K562 (cell line): Measurements from ENCODE around the gene B4GALNT2. TPM values are rescaled to one million over a fixed set of nuclear protein-coding genes. Genes with fewer than 3 reads are reported as not detected.

ENCODE experiments used
- ATAC-seq: fragments of 200-7000 bp; cut with Tn5 transposase; 3 replicates; pipeline ENCODE4 v1.9.1; 2020; ENCODE audit warnings: moderate library complexity
- BruUV-seq: library from RNA; stranded (reverse); fragments of 400-500 nt; replicated peaks from 2 replicates; lab custom pipeline; 2021; lab: Mats Ljungman, UMichigan
- CTCF ChIA-PET: fragments of 300-600 bp; formaldehyde crosslinking; extraction: SDS; loops from one replicate; lab custom pipeline; 2021; ENCODE audit warnings: low intra/inter-chr PET ratio; lab: Yijun Ruan, JAX
- POLR2A ChIA-PET: fragments of 300-600, 350-650 bp; sonication (Branson Sonifier 250); formaldehyde crosslinking; extraction: SDS; loops from one replicate; lab custom pipeline; 2021; ENCODE audit warnings: antibody characterized with exemption, inconsistent platforms; lab: Yijun Ruan, JAX
- DNase-seq, 4 experiments: peaks; one replicate each; pipeline versions ENCODE4 v3.0.0 to v3.0.0-alpha.2; 2011 to 2018; ENCODE audit warnings: low spot score in 3 of 4, mixed read lengths in 3 of 4; ENCODE audit errors: extremely low read depth in 1 of 4
- FAIRE-seq: peaks from 2 replicates; lab custom pipeline; 2011; peaks lifted over from hg19 to GRCh38; lab: Jason Lieb, UNC
- H2AFZ ChIP-seq: 2 replicates; pipeline ENCODE4 v1.6.0; 2011; ENCODE audit warnings: low read depth, low read length, control low read depth, inconsistent platforms
- H3K27ac ChIP-seq: fragments of 200-600 bp; 3 replicates; pipeline ENCODE4 v1.8.0; 2011; ENCODE audit warnings: low read depth, mild to moderate bottlenecking, control low read depth, inconsistent platforms, low read length, moderate library complexity, mixed read lengths; ENCODE audit errors: extremely low read depth
- H3K27me3 ChIP-seq, 2 experiments: fragments of 300-600 bp in 1 of 2; 2 replicates in 1 of 2; 3 replicates in 1 of 2; pipeline versions ENCODE4 v1.6.0 to v1.8.0; 2011; ENCODE audit warnings: inconsistent platforms in 2 of 2, low read length in 2 of 2, mild to moderate bottlenecking in 1 of 2, mixed read lengths in 1 of 2, moderate library complexity in 1 of 2; ENCODE audit not compliant: control insufficient read depth in 2 of 2, insufficient read depth in 2 of 2
- H3K36me3 ChIP-seq: fragments of 300-600 bp; 3 replicates; pipeline ENCODE4 v1.8.0; 2011; ENCODE audit warnings: mild to moderate bottlenecking, low read length, inconsistent platforms; ENCODE audit not compliant: control insufficient read depth, insufficient read depth
- H3K4me1 ChIP-seq, 2 experiments: fragments of 200-600 bp in 1 of 2; replicated peaks in 1 of 2; 2 replicates in 1 of 2; 3 replicates in 1 of 2; pipeline versions ENCODE4 v1.5.1 to v1.8.0; 2011; ENCODE audit warnings: inconsistent platforms in 2 of 2, low read length in 2 of 2, mild to moderate bottlenecking in 1 of 2, mixed read lengths in 1 of 2, moderate library complexity in 1 of 2; ENCODE audit not compliant: control insufficient read depth in 2 of 2, insufficient read depth in 2 of 2
- H3K4me2 ChIP-seq: 2 replicates; pipeline ENCODE4 v1.6.1; 2011; ENCODE audit warnings: low read length, control low read depth, inconsistent platforms, mixed read lengths; ENCODE audit not compliant: insufficient read depth
- H3K4me3 ChIP-seq: fragments of 200-600 bp; sonication (generic), shearing (Covaris generic); 2 replicates; pipeline ENCODE4 v1.5.1; 2016; ENCODE audit warnings: control low read depth, inconsistent platforms
- H3K79me2 ChIP-seq: fragments of 200-600 bp; 3 replicates; pipeline ENCODE4 v1.8.0; 2011; ENCODE audit warnings: low read length, inconsistent platforms; ENCODE audit not compliant: control insufficient read depth, insufficient read depth
- H3K9ac ChIP-seq, 2 experiments: 2 replicates each; pipeline versions ENCODE4 v1.6.0 to v1.6.1; 2011; ENCODE audit warnings: low read depth in 2 of 2, low read length in 2 of 2, control low read depth in 1 of 2, inconsistent platforms in 1 of 2, mild to moderate bottlenecking in 1 of 2, mixed read lengths in 1 of 2; ENCODE audit not compliant: insufficient read depth in 1 of 2
- H3K9me1 ChIP-seq: one replicate; pipeline ENCODE4 v1.6.0; 2011; ENCODE audit warnings: inconsistent platforms, mild to moderate bottlenecking, low read length, moderate library complexity; ENCODE audit not compliant: control insufficient read depth, insufficient read depth
- H3K9me3 ChIP-seq: replicated peaks from 2 replicates; pipeline ENCODE4 v1.5.1; 2011; ENCODE audit warnings: low read depth, low read length, inconsistent platforms; ENCODE audit not compliant: control insufficient read depth, insufficient read depth
- H4K20me1 ChIP-seq: replicated peaks from 2 replicates; pipeline ENCODE4 v1.6.1; 2011; ENCODE audit warnings: low read length, inconsistent platforms, mixed read lengths; ENCODE audit not compliant: control insufficient read depth, insufficient read depth
- FOXA1 ChIP-seq: fragments of 450-650 bp; IDR thresholded peaks from 2 replicates; pipeline ENCODE4 v1.6.1; 2016; ENCODE audit warnings: mild to moderate bottlenecking, borderline replicate concordance
- JUND ChIP-seq, 2 experiments: IDR thresholded peaks; 2 replicates in 1 of 2; 3 replicates in 1 of 2; pipeline ENCODE4 v1.6.1; 2011; ENCODE audit warnings: borderline replicate concordance in 2 of 2, low read depth in 2 of 2, low read length in 2 of 2, improper control_type of control experiment in 1 of 2, missing biosample characterization in 1 of 2, missing genetic modification characterization in 1 of 2, missing genetic modification reagents in 1 of 2
- MCM7 ChIP-seq, 2 experiments: fragments of 450-650 bp; IDR thresholded peaks; 2 replicates each; pipeline ENCODE4 v1.6.1; 2016 to 2018
- NELFE ChIP-seq: IDR thresholded peaks from 2 replicates; pipeline ENCODE4 v1.6.1; 2011; ENCODE audit warnings: mild to moderate bottlenecking; ENCODE audit not compliant: insufficient read depth, insufficient read length
- POLR2G ChIP-seq: fragments of 200-400 bp; formaldehyde crosslinking; IDR thresholded peaks from 2 replicates; pipeline ENCODE4 v1.6.1; 2017; ENCODE audit warnings: low read depth, mild to moderate bottlenecking, antibody characterized with exemption, low read length, moderate library complexity
- TAL1 ChIP-seq: fragments of 450-650 bp; IDR thresholded peaks from 2 replicates; pipeline ENCODE4 v1.6.1; 2016; ENCODE audit warnings: mild to moderate bottlenecking
- TBL1XR1 ChIP-seq, 2 experiments: IDR thresholded peaks; 2 replicates each; pipeline ENCODE4 v1.6.1; 2012; ENCODE audit warnings: improper control_type of control experiment in 2 of 2, low read length in 2 of 2, mild to moderate bottlenecking in 1 of 2
- ZNF134 ChIP-seq: fragments of 250-450 bp; sonication (Bioruptor Pico); conservative IDR thresholded peaks from 2 replicates; pipeline ENCODE4 v1.4.0; 2020
- ZNF316 ChIP-seq: fragments of 450-650 bp; IDR thresholded peaks from 2 replicates; pipeline ENCODE4 v1.6.1; 2016
- ZNF551 ChIP-seq: fragments of 250-450 bp; sonication (Bioruptor Pico); IDR thresholded peaks from 2 replicates; pipeline ENCODE4 v1.5.0; 2021; ENCODE audit warnings: mild to moderate bottlenecking, moderate library complexity
- ZSCAN32 ChIP-seq: fragments of 450-650 bp; formaldehyde crosslinking; IDR thresholded peaks from 2 replicates; pipeline ENCODE4 v1.4.0; 2020; ENCODE audit warnings: mild to moderate bottlenecking, moderate library complexity
- WGBS: fragments of 100-300 bp; shearing (Covaris generic); methylation state at CpG from one replicate; pipeline ENCODE4 v1.1.6; 2016; ENCODE audit warnings: low coverage, mixed read lengths; ENCODE audit not compliant: insufficient coverage; ENCODE audit errors: missing lambda C conversion rate; 5-methylcytosine and 5-hydroxymethylcytosine counted together
- in situ Hi-C: fragments of 300-500 bp; cut with MboI; formaldehyde crosslinking; loops from 4 replicates; pipeline ENCODE4 v1.15.0; 2018; ENCODE audit warnings: inconsistent platforms, mixed read lengths
- intact Hi-C: fragments of 100-400 bp; cut with micrococcal nuclease; formaldehyde crosslinking; loops from 2 replicates; pipeline ENCODE4 v1.14.2; 2022
- polyA plus RNA-seq, 8 experiments: library from polyadenylated mRNA; depleted of rRNA in 4 of 8; stranded (reverse) in 5 of 8; unstranded in 3 of 8; fragments of >200 nt; fragmentation: Nextera tagmentation in 2 of 8; fragmentation: Illumina TruSeq in 1 of 8; extraction: Ambion mirVana in 2 of 8; extraction: Trizol in 1 of 8; gene quantifications; 2 replicates each; pipeline versions ENCODE4 v1.2.1 to v1.2.3, GENCODE V29; 2011 to 2014; ENCODE audit warnings: inconsistent platforms in 1 of 8, missing spikeins in 1 of 8
- total RNA-seq, 7 experiments: library from RNA; depleted of rRNA in 6 of 7; stranded (reverse); fragments of >200 nt in 6 of 7; fragmentation: Illumina TruSeq in 2 of 7; extraction: Trizol in 2 of 7; gene quantifications; 2 replicates each; pipeline versions ENCODE4 v1.2.1 to v1.2.3, GENCODE V29; 2011 to 2021; ENCODE audit warnings: low replicate concordance in 1 of 7
- TF ChIP-seq, protein P1 (sequence below): sonication (generic); formaldehyde crosslinking; IDR thresholded peaks from 2 replicates; pipeline ENCODE4 v1.9.0; 2022; ENCODE audit warnings: mild to moderate bottlenecking, missing genetic modification reagents
- TF ChIP-seq, protein P2 (sequence below), 3 experiments: IDR thresholded peaks in 2 of 3; conservative IDR thresholded peaks in 1 of 3; 2 replicates each; pipeline ENCODE4 v1.5.1; 2011 to 2012; ENCODE audit warnings: low read length in 3 of 3, mild to moderate bottlenecking in 3 of 3, control low read depth in 2 of 3, improper control_type of control experiment in 1 of 3, inconsistent platforms in 1 of 3, low read depth in 1 of 3, mixed read lengths in 1 of 3, moderate library complexity in 1 of 3; ENCODE audit not compliant: insufficient read depth in 2 of 3

Gene B4GALNT2
- total and polyA plus RNA-seq, 9 of the 15 experiments (the other 6 are each of a cell fraction or from before 2014, with no cell fraction given): not detected

DNA sequence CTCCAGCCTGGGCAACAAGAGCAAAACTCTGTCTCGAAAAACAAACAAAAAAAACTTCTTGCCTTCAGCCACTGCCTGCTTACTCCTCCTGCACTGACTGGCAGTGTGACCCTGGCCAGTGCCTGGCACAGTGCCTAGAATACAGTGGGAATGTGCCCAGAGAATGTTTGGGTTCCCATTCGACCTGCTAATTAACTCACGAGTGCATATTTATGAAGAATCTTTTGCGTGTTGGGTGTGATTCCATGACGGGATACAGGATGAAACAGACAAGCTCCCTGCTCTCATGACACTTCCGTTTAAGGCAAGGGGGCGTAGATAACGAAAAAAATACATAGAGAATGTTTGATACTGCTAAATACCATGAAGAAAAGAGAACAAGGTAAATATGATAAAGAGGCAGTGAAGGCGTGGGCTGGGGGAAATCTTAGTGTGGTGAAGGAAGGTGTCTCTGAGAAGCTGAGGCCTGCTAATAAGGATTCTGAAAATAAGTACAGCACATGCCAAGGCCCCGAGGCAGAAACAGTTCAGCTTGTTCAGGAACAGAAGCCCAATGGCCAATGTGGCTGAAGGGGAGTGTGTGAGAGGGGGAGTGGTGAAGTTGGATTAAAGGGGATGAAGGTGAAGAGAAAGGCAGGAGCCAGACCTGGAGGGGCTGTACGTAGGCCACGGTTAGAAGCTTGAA is 82.2 kb downstream of the B4GALNT2 start:
- Histone ChIP-seq H3K27ac (no peak overlapping the region), H3K4me1 (peaks cover 6 to 20% of the 10 kb centered on the region in 2 experiments; a peak in 4 of 5 replicates), H3K4me3 (no peak overlapping the region), H3K36me3 (no peaks in the 10 kb centered on the region), H3K9me3 (no peaks in the 10 kb centered on the region), H3K9ac (no peak overlapping the region), H4K20me1 (no peaks in the 10 kb centered on the region), H2AFZ (no peak overlapping the region), H3K4me2 (no peak overlapping the region), H3K27me3 (peaks cover 18 to 67% of the 10 kb centered on the region in 2 experiments; a peak in 4 of 5 replicates), H3K9me1 (no peaks in the 10 kb centered on the region), H3K79me2 (no peaks in the 10 kb centered on the region)
- ChIA-PET CTCF (no interaction called here), POLR2A (interaction anchor here (0.7 to 1.1 kb wide), 4 partner anchors 10 to 58 kb away, joined by 3 to 4 read pairs (median 4); no protein-coding TSS in a partner anchor)
- in situ Hi-C loops (no loop called here), intact Hi-C loops (no loop called here)
- BruUV-seq: no TSS peak
- 12% methylated on average over 12 of the region's 12 CpGs for WGBS
- ATAC-seq: no peak
- no peak for FAIRE-seq
- no peak for DNase-seq
- TF ChIP-seq, protein P1, sequence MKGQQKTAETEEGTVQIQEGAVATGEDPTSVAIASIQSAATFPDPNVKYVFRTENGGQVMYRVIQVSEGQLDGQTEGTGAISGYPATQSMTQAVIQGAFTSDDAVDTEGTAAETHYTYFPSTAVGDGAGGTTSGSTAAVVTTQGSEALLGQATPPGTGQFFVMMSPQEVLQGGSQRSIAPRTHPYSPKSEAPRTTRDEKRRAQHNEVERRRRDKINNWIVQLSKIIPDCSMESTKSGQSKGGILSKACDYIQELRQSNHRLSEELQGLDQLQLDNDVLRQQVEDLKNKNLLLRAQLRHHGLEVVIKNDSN: no peak
- TF ChIP-seq ZNF551 (no peak), JUND (IDR thresholded peaks at IDR 0.05; ENCODE audit: borderline replicate concordance, low read depth, low read length) (no peak), JUND (tag; IDR thresholded peaks at IDR 0.05; ENCODE audit: borderline replicate concordance, low read depth, low read length) (no peak), FOXA1 (no peak), ZNF316 (no peak), NELFE (no peak), POLR2G (no peak), ZNF134 (CRISPR knock-in tag) (no peak), TBL1XR1 (IDR thresholded peaks at IDR 0.05; ENCODE audit: low read length in 2 of 2) (no peak), ZSCAN32 (CRISPR knock-in tag) (no peak), TAL1 (no peak), MCM7 (IDR thresholded peaks at IDR 0.05) (no peak)
- TF ChIP-seq, protein P2, sequence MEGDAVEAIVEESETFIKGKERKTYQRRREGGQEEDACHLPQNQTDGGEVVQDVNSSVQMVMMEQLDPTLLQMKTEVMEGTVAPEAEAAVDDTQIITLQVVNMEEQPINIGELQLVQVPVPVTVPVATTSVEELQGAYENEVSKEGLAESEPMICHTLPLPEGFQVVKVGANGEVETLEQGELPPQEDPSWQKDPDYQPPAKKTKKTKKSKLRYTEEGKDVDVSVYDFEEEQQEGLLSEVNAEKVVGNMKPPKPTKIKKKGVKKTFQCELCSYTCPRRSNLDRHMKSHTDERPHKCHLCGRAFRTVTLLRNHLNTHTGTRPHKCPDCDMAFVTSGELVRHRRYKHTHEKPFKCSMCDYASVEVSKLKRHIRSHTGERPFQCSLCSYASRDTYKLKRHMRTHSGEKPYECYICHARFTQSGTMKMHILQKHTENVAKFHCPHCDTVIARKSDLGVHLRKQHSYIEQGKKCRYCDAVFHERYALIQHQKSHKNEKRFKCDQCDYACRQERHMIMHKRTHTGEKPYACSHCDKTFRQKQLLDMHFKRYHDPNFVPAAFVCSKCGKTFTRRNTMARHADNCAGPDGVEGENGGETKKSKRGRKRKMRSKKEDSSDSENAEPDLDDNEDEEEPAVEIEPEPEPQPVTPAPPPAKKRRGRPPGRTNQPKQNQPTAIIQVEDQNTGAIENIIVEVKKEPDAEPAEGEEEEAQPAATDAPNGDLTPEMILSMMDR (IDR thresholded peaks at IDR 0.05 in 2 of 3, conservative IDR thresholded peaks at IDR 0.05 in 1 of 3; ENCODE audit: insufficient read depth in 2 of 3, low read depth in 1 of 3, low read length in 3 of 3): no peak
